ENCODE measurements around the gene RAB37.

Gene RAB37

GRCh38 chr17:74766413-74766812, 29.4 kb downstream of the RAB37 start:
- no peak for DNase-seq

GRCh38 chr17:74767111-74767516, 30.1 kb downstream of the RAB37 start:
- no peak for DNase-seq

- no peak for DNase-seq
These were observed 31.2 kb downstream of the RAB37 start for GRCh38 chr17:74768069-74768762.

- no peak for DNase-seq
These were observed 31.7 kb downstream of the RAB37 start for GRCh38 chr17:74768763-74769114.

GRCh38 chr17:74769266-74769855, 32.3 kb downstream of the RAB37 start:
- DNase-seq, result no peak

- DNase-seq, result no peak
These were observed 32.9 kb downstream of the RAB37 start for GRCh38 chr17:74769856-74770497.

GRCh38 chr17:74770498-74771318, 33.7 kb downstream of the RAB37 start:
- DNase-seq, result no peak

GRCh38 chr17:74771319-74771914, 34.4 kb downstream of the RAB37 start:
- no peak for DNase-seq

GRCh38 chr17:74772053-74772452, 35.0 kb downstream of the RAB37 start:
- DNase-seq, result no peak

- no peak for DNase-seq
These were observed 36.4 kb downstream of the RAB37 start for GRCh38 chr17:74773414-74773813.

- no peak for DNase-seq
These were observed 36.8 kb downstream of the RAB37 start for GRCh38 chr17:74773871-74774286.

GRCh38 chr17:74775409-74776043, 38.5 kb downstream of the RAB37 start:
- DNase-seq, result no peak

GRCh38 chr17:74776044-74776962, 39.2 kb downstream of the RAB37 start, which contains the start of gene NAT9:
Gene NAT9 (minus strand): TSS chr17:74776345. CDS start chr17:74775698, 647 bp downstream.
- peak; percentile 67 for DNase-seq

GRCh38 chr17:74776990-74777389, 39.9 kb downstream of the RAB37 start:
- no peak for DNase-seq

GRCh38 chr17:74777901-74778515, 41.0 kb downstream of the RAB37 start:
- no peak for DNase-seq

- DNase-seq, result no peak
These were observed 41.9 kb downstream of the RAB37 start for GRCh38 chr17:74778960-74779359.

- no peak for DNase-seq
These were observed 42.4 kb downstream of the RAB37 start for GRCh38 chr17:74779501-74779900.

- no peak for DNase-seq
These were observed 42.9 kb downstream of the RAB37 start for GRCh38 chr17:74779948-74780400.

GRCh38 chr17:74780443-74781238, 43.6 kb downstream of the RAB37 start:
- no peak for DNase-seq

GRCh38 chr17:74782571-74782970, 45.5 kb downstream of the RAB37 start:
- no peak for DNase-seq

Measured in DMS79 (cell line).